Astrocyte of the cerebellum (primary cell): ENCODE results near the gene CYTH4.

ENCODE experiments used
- DNase-seq: peaks from one replicate; pipeline ENCODE4 v3.0.0-alpha.2; 2011; ENCODE audit warnings: low read depth
- H3K4me3 ChIP-seq: 2 replicates; pipeline ENCODE4 v1.5.1; 2011; ENCODE audit warnings: mild to moderate bottlenecking, low read depth, low read length, moderate library complexity
- in situ Hi-C: cut with HindIII; loops from 2 replicates; pipeline ENCODE4 v1.10.0; 2017; ENCODE audit warnings: low sequenced_read_pairs
- TF ChIP-seq, protein P1 (sequence below): IDR thresholded peaks from 2 replicates; pipeline ENCODE4 v1.5.1; 2012; ENCODE audit warnings: low read length, low read depth, moderate library complexity, mild to moderate bottlenecking; ENCODE audit errors: missing control alignments

Gene CYTH4

DNA sequence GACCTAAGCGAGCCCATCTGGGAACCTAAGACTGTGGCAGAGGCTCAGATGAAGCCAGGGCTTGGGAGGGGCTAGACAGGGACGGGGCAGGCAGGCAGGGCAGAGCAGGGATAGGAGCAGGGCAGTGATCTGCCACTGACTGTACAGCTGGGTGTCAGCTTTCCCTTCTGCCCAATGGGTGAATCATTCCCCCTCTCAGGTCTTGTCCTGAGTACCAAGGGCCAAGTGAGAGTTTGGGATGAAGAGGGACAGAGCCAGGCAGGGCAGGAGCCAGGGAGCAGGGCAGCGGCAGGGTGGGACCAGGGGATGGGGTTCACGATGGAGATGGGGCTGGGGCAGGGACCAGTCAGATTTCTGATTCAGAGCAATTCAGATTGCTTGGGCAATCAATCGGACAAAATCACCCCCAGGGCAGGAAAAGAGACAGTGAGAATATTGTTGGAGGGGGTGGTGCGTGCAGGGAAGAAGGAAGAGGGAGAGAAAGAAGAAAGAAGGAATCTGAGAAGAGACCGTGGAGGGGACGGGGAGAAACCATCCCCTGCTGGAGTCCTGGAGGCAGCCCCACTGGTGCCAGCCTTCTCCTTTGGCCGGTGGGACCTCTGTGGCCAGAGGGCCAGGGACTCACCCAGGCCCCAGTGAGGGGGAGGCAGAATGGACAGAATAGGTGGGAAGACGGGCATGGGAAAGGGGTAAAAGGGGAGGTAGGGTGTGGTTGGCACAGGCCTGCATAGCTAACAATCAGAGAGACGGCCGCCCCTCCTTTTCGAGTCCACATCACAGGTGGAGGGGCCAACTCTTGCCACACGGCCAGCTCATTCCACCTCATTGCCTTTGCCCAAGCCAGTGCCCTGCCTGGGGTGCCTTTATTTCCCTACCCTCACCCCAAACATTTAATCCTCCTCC is 47.2 kb downstream of the CYTH4 start:
- in situ Hi-C loops = loop anchor here (5.0 to 10.0 kb wide), 2 partner anchors 118 to 235 kb away; partner anchors contain the start of gene CDC42EP1
- DNase-seq = no peak
- no peak overlapping the region for H3K4me3 ChIP-seq
- TF ChIP-seq, protein P1, sequence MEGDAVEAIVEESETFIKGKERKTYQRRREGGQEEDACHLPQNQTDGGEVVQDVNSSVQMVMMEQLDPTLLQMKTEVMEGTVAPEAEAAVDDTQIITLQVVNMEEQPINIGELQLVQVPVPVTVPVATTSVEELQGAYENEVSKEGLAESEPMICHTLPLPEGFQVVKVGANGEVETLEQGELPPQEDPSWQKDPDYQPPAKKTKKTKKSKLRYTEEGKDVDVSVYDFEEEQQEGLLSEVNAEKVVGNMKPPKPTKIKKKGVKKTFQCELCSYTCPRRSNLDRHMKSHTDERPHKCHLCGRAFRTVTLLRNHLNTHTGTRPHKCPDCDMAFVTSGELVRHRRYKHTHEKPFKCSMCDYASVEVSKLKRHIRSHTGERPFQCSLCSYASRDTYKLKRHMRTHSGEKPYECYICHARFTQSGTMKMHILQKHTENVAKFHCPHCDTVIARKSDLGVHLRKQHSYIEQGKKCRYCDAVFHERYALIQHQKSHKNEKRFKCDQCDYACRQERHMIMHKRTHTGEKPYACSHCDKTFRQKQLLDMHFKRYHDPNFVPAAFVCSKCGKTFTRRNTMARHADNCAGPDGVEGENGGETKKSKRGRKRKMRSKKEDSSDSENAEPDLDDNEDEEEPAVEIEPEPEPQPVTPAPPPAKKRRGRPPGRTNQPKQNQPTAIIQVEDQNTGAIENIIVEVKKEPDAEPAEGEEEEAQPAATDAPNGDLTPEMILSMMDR = no peak

DNA sequence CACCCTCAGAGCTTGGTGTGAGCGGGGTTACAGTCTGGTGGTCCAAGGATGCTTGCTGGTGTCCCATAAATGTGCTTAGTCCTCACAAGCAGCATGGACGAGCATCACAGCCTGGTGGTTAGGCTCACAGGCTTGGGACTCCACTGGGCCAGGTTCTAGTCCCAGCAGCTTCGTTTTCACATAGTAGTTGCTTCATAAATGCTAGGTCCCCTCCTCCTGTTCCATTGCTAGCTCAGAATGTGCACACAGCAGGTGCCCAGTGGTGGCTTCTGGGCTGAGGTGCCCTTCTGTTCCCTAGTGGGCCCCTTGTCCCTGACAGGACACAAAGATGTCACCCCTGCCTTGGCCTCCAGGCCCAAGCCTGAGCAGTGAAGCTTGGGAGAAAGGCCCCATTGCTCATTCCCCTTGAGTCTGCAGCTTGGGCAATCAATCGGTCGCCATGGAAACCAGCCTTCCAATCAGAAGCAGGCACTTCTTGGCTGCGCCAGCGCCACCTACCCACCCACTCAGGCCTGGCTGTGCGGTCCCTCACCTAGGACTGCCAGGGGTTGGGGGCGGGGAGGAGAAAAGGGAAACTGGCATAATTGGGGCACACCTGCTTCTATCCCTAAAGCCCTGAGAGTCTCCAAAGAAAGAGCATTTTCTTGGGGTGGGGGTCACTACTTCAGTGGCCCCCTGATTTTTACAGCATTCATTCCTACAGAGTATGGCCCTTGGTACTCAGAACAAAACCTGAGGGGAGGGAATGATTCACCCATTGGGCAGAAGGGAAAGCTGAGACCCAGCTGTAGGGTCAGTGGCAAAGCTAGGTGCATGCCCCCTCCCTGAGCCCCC is 48.1 kb downstream of the CYTH4 start:
- no peak overlapping the region for H3K4me3 ChIP-seq
- in situ Hi-C loops = no loop called here
- DNase-seq = peak; percentile 41
- TF ChIP-seq, protein P1 = peak; percentile 29

DNA sequence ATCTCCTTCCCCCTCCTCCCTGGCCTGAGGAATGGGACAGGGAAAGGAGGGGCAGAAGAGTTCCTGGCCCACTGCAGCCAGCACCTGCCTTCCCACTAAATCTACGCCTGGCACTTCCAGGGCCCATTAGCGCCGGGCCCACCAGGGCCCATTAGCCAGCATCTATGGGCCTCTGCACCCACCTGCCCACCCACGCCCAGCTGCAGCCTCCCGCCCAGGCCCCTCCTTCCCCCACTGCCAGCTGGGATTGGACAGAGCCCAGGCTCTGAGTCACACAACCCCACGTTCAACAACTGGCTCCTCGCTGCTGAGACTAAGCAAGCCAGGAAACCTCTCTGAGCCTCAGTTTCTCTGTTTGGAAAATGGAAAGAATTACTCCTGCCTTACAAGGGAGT is 48.7 kb downstream of the CYTH4 start:
- peak; percentile 28 for DNase-seq
- TF ChIP-seq, protein P1 = no peak
- in situ Hi-C loops = no loop called here
- no peak overlapping the region for H3K4me3 ChIP-seq

DNA sequence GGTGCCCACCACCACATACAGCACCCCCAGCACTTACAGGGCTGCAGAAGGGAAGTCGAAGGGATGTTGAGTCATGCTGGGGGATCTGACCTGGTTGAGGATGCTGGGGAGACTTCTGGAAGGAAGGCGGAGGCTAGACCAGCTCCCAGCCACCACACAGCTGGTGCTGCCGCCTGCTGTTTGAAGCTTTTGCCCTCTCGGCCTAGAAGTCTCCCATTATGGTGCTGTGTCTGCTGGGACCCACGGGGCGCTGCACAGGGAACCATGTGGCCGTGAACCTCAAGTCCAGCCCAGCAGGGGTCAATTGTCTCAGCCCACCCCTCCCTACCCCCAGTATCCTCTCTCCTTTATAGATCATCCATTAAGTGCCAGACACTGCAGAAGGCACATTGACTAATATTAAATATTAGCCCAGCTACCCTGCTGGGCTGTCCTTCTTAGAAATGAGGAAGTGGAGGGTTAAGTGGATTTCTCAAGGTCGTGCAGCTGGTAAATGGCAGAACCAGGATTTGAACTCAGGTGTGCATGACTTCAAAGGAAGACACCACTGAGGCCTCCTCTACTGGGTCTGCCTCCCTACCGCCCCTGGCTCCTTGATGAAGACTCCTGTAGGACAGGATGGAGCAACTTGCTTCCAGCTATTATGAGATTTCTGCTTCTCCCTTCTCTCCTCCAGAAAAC is 49.7 kb downstream of the CYTH4 start:
- DNase-seq = no peak
- H3K4me3 ChIP-seq = no peak overlapping the region
- in situ Hi-C loops = no loop called here
- TF ChIP-seq, protein P1 = no peak

DNA sequence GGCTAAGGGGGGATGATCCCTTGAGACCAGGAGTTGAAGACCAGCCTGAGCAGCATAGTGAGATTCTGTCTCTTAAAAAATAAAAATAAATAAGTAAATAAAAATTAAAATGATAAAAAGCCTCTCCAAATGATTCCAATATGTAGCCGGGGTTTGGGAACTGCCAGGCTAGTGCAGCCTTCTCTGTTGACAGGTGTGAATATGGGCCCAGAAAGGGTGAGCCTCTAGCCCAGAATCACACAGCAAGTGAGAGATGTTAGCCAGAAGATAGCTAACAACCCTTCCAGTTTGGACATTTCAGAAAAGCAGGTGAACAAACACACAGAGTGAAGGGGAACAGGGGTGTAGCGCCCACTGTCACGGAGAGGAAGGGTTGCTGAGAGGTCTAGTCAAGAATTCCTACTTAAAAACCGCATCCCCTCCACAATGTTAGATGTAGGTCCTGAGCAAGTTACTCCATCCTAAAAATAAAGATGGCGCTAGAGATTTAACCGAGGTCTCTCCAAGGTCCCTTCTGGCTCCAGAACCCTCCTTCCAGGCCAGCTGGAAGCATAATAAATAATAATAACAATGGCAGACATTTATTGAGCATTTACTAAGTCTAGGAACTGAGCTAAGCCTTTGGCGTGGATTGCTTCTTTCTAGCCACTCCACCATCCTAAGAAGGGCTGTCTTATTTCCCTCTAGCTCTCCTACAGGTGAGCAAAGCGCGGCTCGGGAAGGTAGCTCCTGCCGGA is 51.6 kb downstream of the CYTH4 start:
- DNase-seq = no peak

More for the DNA sequence above, 51.6 kb downstream of the CYTH4 start:
- H3K4me3 ChIP-seq = no peak overlapping the region
- TF ChIP-seq, protein P1 = no peak
- in situ Hi-C loops = no loop called here
